D721Med (cell line): ENCODE results near the gene FKBP11.
"Not testable (repeated sequence)": the region's sequence is repeated elsewhere in the genome, so short reads cannot be mapped to it uniquely, and the experiment has no call there.

Experiments used
- DNase-seq: peaks from one replicate; pipeline ENCODE4 v3.0.0; 2011; ENCODE audit warnings: low spot score; ENCODE audit not compliant: insufficient read length
- FAIRE-seq: peaks from 2 replicates; lab custom pipeline; 2011; peaks lifted over from hg19 to GRCh38; lab: Jason Lieb, UNC
- CTCF ChIP-seq: IDR thresholded peaks from 2 replicates; pipeline ENCODE4 v1.5.1; 2012; ENCODE audit warnings: mild to moderate bottlenecking, control low read depth; ENCODE audit not compliant: insufficient read depth; ENCODE audit errors: missing control alignments

The FKBP11 gene

GRCh38 chr12:48875944-48876515 lies 49.3 kb downstream of the FKBP11 start:
- FAIRE-seq, result no peak
- DNase-seq, result no peak
- no peak for TF ChIP-seq CTCF

GRCh38 chr12:48873534-48873933 lies 51.8 kb downstream of the FKBP11 start:
- not testable (repeated sequence) for FAIRE-seq, DNase-seq

- no peak for TF ChIP-seq CTCF
- DNase-seq (no peak), FAIRE-seq (no peak)
Observed at GRCh38 chr12:48873096-48873495, 52.2 kb downstream of the FKBP11 start.
